Stimulated activated CD4-positive, alpha-beta T cell treated with anti-CD3 and anti-CD28 coated beads, TNF-alpha, amount 100 ng/mL, for 1 hour (primary cell): Measurements from ENCODE around the gene PRPS1.
"Not testable (repeated sequence)": the region's sequence is repeated elsewhere in the genome, so short reads cannot be mapped to it uniquely, and the experiment has no call there.

Experiments
- DNase-seq, 3 donors: peaks; one replicate each; pipeline ENCODE4 v3.0.0-alpha.2; 2020; ENCODE audit warnings: low read depth in 3 of 3, low spot score in 1 of 3

Gene PRPS1

DNA sequence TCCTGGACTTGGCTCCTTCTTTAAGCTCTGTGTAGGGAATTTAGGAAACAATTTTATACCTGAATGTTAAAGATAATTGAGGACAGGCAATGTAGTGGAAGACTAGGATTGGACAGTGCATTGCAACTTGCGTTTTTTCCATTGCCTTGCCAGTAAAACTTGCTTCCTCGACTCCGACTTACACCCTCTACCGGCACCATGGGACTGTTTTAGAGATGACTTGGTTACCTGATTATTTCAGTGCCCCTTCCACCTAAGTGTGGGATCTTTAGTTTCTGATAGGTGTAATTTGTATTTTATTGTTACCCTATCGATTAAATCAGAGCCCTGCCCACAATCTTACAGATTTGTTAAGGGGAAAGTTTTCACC lies 1.2 kb downstream of the PRPS1 start:
- no peak for DNase-seq

DNA sequence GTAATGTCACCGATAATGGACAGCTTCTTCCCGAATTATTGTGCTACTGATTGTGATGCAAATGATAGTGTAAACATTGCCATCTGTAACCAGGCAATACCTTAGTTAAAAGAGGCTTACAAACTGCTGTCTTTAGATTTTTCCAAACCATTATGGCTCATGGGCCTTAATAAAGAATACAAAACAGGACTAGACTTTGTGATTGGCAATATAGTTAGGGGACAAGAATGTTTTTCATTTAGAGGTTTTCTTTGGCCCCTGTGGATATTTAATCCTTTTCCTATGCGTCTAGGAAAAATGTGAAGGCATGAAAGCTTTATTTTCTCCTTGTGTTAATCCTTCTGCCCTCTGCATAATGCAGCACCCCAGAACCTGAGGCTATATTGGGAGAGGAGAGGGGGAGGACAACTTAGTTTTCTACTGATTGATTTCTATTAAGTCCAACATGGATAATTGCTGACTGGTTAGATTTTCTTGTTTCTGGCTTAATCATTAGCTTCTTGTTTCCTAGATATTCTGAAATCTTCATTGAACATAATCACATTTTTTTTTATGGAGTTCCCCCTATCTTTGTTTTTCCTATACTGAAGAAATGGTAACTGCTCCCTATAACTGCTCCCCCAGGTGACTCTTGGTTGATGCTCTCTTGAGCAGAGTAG lies 1.9 kb downstream of the PRPS1 start:
- no peak for DNase-seq

DNA sequence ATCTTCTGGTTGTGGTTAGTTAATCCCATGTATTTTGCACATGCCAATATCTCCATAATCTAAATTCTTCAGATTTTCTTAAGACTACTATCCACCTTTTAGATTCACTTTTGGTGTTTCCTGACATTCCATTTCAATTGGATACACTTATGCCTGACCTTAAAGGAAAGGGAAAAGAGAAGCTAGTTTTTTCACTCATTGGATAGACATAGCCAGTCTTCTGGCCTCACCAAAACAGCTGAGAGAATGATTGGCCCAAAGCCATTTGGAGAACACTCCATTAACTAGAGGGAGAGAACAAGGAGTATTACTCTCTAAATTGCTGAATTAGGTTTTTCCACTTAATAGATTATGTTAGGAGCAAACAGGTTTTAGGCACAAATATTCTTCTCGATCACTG lies 4.0 kb downstream of the PRPS1 start:
- no peak for DNase-seq

DNA sequence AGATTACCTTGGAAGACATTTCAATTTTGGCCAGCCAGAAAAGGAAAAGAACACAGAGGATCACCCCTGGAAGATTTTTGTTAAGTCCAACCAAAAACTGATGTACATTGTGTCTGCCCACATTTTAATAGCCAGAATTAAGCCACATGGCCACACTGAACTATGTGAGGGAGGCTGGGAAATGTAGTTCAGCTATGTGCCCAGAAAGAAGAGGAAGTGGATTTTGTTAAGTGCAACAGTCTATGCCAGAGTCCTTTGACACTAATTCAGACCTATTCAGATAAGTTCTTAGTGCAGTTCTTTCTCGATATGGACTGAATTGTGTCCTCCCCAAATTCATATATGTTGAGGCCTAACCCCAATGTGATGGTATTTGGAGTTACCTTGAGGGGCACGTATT lies 18.4 kb downstream of the PRPS1 start:
- no peak for DNase-seq

DNA sequence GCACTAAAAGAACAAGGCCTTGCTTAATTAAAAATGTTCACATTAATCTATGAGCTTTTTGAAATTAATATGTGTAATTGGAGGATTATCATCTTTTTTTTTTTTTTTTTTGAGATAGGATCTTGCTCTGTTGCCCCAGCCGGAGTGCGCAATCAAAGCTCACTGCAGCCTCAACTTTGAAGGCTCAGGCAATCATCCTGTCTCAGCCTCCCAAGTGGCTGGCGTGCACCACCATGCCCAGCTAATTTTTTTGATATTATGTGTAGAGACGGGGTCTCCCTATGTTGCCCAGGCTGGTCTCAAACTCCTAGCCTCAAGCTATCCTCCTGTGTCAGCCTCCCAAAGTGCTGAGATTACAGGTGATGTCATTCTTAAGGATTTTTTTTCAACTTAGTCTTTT lies 20.0 kb downstream of the PRPS1 start:
- no peak for DNase-seq

DNA sequence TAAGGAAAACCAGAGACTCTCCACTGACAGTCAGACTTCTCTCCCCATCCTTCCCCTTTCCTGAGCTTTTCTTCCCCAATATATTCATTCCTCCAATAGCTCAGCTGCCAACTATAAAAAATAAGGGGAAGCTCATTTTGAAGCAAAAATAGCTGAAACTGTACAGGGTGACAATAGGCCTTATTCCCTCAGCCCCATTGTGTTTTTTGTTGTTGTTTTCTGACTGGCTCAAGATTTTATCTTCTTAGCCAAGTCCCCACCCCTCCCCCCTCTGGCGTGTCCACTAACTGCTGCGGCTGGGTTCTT lies 26.2 kb downstream of the PRPS1 start:
- no peak for DNase-seq

DNA sequence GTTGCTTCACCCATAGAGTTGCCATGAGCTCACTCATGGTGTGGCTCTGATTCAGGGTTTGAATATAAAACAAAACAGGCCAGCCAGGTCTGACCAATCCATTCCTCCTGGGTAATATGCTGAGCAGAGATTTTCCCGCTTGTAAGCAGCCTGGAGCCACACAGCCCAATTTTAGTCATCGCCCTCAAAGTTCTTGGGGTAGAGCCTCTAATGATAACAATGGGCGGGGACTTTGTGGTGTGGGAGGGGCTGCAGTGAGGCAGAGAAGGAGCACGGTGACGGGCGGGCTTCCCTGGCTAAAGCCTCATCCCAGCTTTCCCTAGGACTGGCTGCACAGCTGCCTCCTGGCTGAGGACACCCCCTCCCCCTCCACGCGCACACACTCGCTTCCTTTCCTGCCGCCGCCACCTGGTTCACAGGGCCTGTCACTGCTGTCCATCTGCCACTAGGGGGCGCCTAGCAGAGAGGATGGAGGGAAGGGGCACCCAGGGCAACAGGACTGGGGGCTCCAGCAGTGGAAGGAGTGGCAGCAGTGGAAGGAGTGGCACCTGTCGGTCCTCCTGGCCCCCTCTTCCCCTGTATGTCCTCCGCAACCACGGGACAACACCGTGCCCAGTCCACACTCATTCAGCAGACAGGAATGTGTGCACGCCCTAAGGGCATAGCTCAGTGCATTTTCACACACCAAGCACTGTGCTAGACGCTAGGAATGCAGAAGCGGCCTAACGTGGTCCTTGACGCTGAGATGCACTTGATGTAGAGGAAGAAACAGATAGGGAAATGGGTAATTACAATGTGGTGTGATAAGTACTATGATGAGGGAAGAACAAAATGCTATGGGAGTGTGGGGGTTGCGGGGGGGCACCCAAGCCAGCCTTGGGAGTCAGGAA lies 26.8 kb downstream of the PRPS1 start:
- DNase-seq, result peak; percentile 25 to 42 (median 39)

DNA sequence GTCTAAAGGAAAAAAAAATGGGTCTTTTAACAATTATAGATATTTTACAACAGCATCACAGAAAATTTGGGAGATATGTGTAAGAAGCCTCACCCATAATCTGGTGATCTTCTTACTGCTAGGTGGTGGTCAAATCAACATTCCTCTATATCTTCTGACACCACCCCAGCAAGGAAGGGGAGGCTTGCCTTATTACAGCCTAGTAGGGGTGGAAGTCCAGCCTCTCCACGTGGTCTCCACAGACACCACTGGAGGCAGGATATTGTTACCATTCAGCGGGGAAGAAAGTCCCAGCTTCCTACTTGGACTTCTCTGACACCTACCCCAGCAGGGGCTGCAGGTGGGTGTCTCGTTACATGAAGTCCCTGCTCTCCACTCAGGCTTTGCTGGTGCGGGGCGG lies 28.7 kb downstream of the PRPS1 start:
- no peak for DNase-seq

DNA sequence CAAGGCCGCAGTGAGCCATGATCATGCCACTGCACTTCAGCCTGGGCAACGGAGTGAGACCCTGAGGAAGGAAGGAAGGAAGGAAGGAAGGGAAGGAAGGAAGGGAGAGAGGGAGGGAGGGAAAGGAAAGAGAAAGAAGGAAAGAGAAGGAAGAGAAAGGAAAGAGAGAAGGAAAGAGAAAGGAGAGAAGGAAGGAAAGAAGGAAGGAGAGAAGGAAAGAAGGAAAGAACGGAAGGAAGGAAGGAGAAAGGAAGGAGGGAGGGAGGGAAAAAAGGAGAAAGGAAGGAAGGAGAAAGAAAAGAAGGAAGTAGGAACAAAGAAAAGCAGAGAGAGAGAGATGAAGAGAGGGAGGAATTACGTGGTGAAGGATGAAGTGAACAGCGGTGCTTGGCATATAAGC lies 30.4 kb downstream of the PRPS1 start:
- no peak for DNase-seq

DNA sequence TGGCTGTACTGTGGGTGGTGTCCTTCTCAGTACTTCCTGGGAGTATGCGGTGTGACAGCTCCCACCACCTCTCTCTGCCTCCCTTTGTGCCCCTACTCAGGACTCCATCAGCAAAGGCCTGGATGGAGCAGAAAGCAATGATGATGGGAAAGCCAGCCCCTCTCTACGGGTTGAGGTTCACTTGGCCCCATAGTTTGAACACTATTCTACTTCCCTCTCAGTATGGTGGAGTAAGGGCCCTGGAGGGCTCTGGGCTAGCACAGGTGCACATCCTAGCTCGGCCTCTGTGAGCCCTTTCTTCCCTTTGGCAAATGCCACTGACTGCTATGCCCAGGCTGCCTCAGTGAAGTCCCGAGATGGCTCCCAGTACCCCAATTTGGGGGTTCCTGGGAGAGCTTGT lies 31.0 kb downstream of the PRPS1 start:
- no peak for DNase-seq

DNA sequence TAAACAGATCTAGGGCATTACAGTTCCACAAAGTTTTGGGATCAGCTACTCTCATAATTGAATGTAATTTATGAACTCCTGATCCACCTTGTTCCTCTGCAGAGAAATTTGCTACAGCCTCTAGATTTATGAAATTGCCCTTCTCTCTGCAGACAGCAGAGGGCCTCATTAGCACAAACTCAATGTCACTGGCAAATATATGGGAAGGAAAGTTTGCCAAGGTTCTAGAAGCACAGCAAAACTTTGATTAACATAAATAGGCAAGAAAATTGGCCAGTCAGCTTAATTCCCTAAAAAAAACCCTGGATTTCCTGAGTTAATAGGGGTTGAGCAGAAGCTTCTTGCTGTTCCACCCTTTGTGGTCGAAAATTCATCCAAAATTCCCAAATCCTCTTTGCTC lies 31.5 kb downstream of the PRPS1 start:
- DNase-seq, result no peak

DNA sequence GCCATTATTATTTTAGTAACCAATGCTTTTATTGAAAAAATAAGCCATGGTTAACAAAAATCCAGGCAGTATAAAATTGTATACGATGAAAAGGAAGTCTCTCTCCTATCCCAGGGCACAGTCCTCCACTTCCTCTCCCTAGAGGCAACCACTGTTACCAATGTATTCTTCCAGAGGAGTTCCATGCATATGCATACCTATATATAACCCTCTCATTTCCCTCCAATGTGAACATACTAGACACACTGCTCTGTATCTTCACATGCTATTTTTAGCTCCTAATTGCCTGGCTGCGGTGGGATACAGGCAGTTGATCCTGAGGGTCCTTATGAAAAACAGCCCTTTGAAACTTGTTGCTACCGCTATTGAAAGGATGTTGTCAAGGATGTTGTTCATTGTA lies 33.8 kb downstream of the PRPS1 start:
- DNase-seq, result no peak

DNA sequence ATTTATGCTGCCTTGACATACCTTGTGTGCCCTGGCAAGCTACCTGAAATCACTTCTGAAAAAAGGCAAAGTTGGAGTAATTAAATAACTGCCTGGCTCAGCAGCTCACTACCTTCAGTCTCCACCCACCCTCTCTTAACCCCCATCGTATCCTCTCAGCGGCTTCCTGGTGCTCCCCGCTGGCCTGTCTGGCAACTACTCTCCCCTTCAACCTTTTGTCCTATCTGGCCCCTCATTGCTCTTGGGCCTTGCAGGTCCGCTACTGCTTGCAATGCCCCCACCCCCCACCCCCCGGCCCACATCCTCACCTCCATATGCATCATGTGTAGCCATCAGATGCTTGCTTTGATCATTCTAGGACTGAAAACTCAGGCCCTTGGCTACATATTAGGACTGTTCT lies 34.5 kb downstream of the PRPS1 start:
- DNase-seq, result no peak

DNA sequence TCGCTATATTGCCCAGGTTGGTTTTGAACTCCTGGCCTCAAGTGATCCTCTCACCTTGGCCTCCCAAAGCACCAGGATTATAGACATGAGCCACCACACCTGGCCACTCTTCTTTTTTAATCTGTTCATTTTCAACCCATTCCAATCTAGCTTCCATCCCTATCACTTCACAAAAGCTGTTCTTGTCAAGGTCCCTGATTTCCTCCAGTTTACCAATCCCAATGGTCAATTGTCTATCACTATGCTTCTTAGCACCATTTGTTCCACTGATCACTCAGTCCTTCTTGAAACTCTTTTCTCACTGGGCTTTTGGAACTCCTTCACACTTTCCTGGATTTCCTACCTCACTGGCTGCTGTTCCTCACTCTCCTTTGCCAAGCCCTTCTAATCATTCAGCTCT lies 38.6 kb downstream of the PRPS1 start:
- DNase-seq, result no peak

DNA sequence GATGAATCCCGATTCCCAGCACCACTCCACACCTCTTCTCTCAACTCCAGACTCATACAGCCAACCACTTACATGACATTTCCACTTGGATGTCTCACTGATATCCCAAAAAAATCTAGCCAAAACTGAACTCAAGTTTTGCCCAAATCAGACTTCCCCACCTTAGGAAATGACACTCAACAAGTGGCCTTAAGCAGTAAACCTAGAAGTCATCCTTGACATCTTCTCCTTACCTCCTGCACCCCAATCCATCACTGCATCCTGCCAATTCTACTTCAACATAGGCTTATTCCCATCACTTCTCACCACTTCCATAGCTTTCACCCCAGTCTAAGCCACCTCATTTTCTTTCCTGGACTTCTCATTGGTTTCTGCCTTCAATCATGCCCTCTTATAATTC lies 39.1 kb downstream of the PRPS1 start:
- DNase-seq, result no peak

DNA sequence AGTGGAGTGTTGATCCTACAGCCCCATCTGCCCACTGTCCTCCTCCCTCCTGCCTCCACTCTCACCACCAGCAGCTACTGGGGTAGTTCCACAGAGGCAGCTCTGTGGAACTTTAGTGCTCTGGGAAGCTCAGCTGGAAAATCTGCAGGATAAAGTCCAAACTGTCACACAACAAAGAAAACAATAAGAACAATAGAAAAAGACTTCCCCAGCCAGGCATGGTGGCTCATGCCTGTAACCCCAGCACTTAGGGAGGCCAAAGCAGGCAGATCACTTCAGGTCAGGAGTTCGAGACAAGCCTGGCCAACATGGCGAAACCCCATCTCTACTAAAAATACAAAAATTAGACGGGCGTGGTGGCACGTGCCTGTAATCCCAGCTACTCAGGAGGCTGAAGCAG lies 40.4 kb downstream of the PRPS1 start:
- DNase-seq, result not testable (repeated sequence)

DNA sequence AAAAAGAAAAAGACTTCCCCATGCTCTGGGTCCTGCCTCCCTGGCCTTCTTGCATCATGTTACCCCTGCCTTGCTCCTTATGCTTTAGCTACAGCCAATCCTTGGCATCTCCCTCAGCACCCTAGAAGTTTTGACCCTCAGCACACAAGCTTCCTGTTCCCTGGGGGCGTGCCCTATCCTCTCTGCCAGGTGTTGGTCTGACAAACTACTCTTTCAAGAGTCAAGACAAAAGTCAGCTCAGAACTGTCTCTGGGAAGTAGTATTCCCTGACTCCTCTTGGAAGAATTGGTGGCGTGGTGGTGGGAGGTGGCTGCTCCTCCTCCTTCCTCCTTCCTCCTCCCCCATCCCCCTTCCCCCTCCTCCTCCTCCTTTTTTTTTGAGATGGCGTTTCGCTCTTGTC lies 41.0 kb downstream of the PRPS1 start:
- DNase-seq, result no peak

DNA sequence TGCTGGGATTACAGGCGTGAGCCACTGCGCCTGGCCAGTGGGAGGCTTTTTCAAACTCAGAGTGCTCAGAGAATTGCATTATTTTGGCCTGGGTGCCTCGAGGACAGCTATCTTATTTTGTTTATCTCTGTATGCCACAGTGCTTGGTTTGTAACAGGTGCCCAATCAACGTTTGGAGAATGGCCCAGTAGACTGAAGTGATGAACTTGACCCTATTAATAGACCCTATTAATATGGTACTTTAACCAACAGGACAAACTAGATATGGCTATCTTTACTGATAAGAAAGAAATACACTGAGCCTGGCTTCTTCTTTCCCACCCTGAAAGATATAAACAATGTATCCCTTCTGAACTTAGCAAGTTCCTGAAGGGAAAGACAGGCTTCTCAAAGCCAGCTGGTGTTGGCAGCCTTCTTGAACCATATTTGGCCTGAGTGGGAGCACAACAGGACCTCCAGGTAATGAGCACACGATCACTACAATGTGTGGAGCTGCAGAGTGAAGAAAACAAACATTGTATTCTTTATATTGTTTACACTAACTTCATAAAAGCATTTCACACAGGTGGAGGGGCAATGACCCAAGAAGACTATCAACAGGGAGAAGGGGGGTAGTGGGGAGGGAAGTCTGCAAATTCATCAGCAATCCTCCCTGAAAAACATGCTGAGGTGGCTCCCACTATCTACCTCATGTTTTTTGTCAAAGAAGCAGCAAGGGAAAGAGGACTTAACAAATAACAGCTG lies 41.7 kb downstream of the PRPS1 start:
- DNase-seq, result no peak

DNA sequence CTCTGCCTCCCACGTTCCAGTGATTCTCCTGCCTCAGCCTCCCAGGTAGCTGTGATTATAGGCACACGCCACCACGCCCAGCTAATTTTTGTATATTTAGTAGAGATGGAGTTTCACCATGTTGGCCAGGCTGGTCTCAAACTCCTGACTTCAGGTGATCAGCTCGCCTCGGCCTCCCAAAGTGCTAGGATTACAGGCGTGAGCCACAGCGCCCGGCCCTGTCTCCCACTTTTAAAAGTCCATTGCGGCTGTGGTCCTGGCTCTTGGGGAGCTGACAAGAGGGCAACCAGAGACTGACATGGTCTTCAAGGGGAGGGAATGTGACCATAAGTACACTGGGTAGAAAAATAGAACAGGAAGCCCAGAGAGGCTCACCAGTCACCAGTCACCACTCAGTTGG lies 42.9 kb downstream of the PRPS1 start:
- DNase-seq, result not testable (repeated sequence)

DNA sequence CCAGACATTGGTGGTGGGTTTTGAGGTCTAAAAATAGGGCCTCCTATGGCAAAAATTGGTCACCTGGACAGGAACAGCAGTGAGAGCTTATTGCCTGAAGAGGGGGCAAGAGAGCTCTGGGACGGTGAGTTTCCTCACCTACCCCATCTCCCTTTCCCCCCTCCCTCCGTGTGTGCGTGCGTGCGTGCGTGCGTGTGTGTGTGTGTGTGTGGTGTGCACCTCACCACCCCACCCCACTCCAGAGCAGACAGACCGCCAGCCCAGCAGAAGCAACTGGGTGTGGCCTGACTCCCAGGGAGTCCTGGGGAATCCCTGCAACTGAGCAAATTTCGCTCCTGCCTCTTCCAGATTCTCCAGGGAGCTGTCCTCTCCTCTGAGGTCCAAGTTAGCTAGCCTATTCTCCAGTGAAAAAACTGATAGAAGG lies 44.7 kb downstream of the PRPS1 start:
- peak; percentile 42 to 53 (median 51) for DNase-seq

DNA sequence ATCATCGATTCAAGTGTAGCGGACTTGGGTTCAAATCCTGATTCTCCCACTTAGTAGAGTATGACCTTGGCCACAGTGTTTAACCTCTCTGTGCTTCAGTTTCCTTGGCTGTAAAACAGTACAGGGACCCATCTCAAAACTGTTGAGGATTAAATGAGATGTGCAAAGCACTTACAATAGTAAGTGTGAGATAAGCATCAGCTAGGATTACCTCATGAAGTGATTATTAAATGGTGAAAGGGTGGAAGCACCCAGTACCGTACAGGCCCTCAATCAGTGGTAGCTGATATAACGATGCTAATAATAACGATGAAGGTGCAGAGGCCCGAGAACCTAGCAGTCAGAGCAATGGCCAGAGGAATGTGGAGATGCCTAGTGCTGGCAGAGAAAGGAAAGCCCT lies 45.1 kb downstream of the PRPS1 start:
- no peak for DNase-seq

DNA sequence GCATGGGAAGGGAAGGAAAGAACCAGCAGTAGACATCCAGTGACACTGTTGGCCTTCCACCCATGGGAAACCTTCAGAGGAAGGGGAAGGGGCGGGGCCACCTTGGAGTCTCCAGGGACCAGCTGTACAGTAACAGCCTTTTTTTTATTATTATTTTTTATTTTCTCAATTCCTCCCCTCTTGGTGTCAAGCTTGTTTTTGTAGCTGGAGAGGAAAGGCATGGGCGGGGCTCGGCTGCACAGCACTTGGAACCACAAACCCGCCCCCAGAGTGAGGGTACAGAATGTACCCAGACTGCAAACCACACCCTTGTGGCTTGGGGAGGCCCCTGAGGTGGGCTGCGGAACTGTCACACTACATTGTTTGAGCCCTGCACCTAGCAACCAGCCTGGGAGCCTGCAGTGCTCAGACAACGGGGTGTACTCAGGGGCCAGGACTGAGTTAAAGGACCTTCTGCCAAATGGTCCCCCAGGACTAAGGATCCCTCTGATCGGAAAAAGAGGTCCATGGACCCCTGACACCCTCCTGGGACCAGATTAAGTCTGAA lies 45.7 kb downstream of the PRPS1 start:
- peak; percentile 53 to 79 (median 77) for DNase-seq
